GM10248 (cell line): ENCODE results near the gene EEF1AKMT3.

ENCODE experiments used
- CTCF ChIA-PET: fragments of 300-600 bp; sonication (Branson Sonifier 250); formaldehyde crosslinking; extraction: SDS; loops from one replicate; lab custom pipeline; 2021; ENCODE audit warnings: antibody characterized with exemption; lab: Yijun Ruan, JAX
- POLR2A ChIA-PET: fragments of 350-650 bp; sonication (Branson Sonifier 250); formaldehyde crosslinking; extraction: SDS; loops from one replicate; lab custom pipeline; 2020; ENCODE audit warnings: antibody characterized with exemption; lab: Yijun Ruan, JAX
- DNase-seq: peaks from one replicate; pipeline ENCODE4 v3.0.0; 2012; ENCODE audit errors: extremely low spot score
- CTCF ChIP-seq: IDR thresholded peaks from 2 replicates; pipeline ENCODE4 v1.5.1; 2012; ENCODE audit warnings: mild to moderate bottlenecking, low read depth; ENCODE audit errors: extremely low read depth, missing control alignments, control extremely low read depth

Gene EEF1AKMT3

GRCh38 chr12:57739387-57739786 is 33.0 kb upstream of the EEF1AKMT3 start:
- DNase-seq = no peak
- no peak for TF ChIP-seq CTCF
- ChIA-PET CTCF (interaction anchor here (2.9 kb wide), 1 partner anchor 20 kb away, joined by 9 read pairs; no protein-coding TSS in a partner anchor), POLR2A (no interaction called here)

GRCh38 chr12:57739914-57740538 is 32.4 kb upstream of the EEF1AKMT3 start:
- POLR2A ChIA-PET = no interaction called here
- no peak for DNase-seq
- no peak for TF ChIP-seq CTCF
- CTCF ChIA-PET = interaction anchor here (1.1 to 2.9 kb wide), 5 partner anchors 10 to 157 kb away, joined by 3 to 19 read pairs (median 9); partner anchors contain the start of gene TSFM

- peak; percentile 72 for DNase-seq
- ChIA-PET POLR2A (no interaction called here), CTCF (interaction anchor here (1.1 to 2.9 kb wide), 13 partner anchors 9 to 282 kb away, joined by 3 to 19 read pairs (median 6); partner anchors contain the start of genes OS9 and TSFM)
- no peak for TF ChIP-seq CTCF
These were observed 31.6 kb upstream of the EEF1AKMT3 start for GRCh38 chr12:57740656-57741412.

- TF ChIP-seq CTCF = no peak
- ChIA-PET POLR2A (no interaction called here), CTCF (interaction anchor here (1.1 to 2.9 kb wide), 12 partner anchors 9 to 283 kb away, joined by 3 to 19 read pairs (median 6); partner anchors contain the start of gene OS9)
- no peak for DNase-seq
These were observed 31.0 kb upstream of the EEF1AKMT3 start for GRCh38 chr12:57741413-57741789.

GRCh38 chr12:57741844-57742738 is 30.3 kb upstream of the EEF1AKMT3 start:
- ChIA-PET CTCF (interaction anchor here (1.1 to 2.9 kb wide), 12 partner anchors 8 to 283 kb away, joined by 3 to 19 read pairs (median 6); partner anchors contain the start of gene OS9), POLR2A (no interaction called here)
- peak; percentile 79 for DNase-seq
- peak; percentile 66 for TF ChIP-seq CTCF

- DNase-seq = no peak
- TF ChIP-seq CTCF = no peak
- ChIA-PET POLR2A (no interaction called here), CTCF (interaction anchor here (1.4 to 3.2 kb wide), 4 partner anchors 13 to 160 kb away, joined by 5 to 14 read pairs (median 8); partner anchors contain the start of gene B4GALNT1)
These were observed 28.6 kb upstream of the EEF1AKMT3 start for GRCh38 chr12:57743769-57744168.
